GM12892 (cell line): ENCODE results near the gene GRB2.

ENCODE experiments used
- POLR2A ChIP-seq: IDR thresholded peaks from 2 replicates; pipeline ENCODE4 v1.6.1; 2011; ENCODE audit warnings: low read depth, low read length, control low read depth
- POLR2AphosphoS5 ChIP-seq: IDR thresholded peaks from 2 replicates; pipeline ENCODE4 v1.6.1; 2011; ENCODE audit warnings: low read depth, low read length, control low read depth
- TAF1 ChIP-seq: IDR thresholded peaks from 2 replicates; pipeline ENCODE4 v1.6.1; 2011; ENCODE audit warnings: low read depth, mild to moderate bottlenecking, control low read depth, low read length, borderline replicate concordance

- no peak for TF ChIP-seq POLR2A
- no peak for TF ChIP-seq POLR2AphosphoS5
- TF ChIP-seq TAF1 = no peak
These were observed 105.2 kb downstream of the GRB2 start for GRCh38 chr17:75300280-75300679.
